GM23338 (cell line): ENCODE measurements around the gene MRTO4.

Source experiments
- EZH2 ChIP-seq: fragments of 200-600 bp; sonication (generic); IDR thresholded peaks from one replicate; pipeline ENCODE4 v1.8.0; 2017; ENCODE audit warnings: antibody characterized with exemption, mild to moderate bottlenecking, low read depth; ENCODE audit not compliant: unreplicated experiment
- JUNB ChIP-seq: IDR thresholded peaks from one replicate; pipeline ENCODE4 v1.6.1; 2016; ENCODE audit warnings: antibody characterized with exemption; ENCODE audit not compliant: unreplicated experiment
- POLR2AphosphoS5 ChIP-seq: IDR thresholded peaks from 2 replicates; pipeline ENCODE4 v1.6.1; 2016; ENCODE audit warnings: antibody characterized with exemption, low read depth
- TF ChIP-seq, protein P1 (sequence below), 2 experiments: fragments of 200-600 bp in 1 of 2; sonication (generic) in 1 of 2; conservative IDR thresholded peaks; 2 replicates each; pipeline versions ENCODE4 v1.5.1 to v1.6.1; 2016 to 2017; ENCODE audit warnings: antibody characterized with exemption in 2 of 2, low read depth in 2 of 2, mild to moderate bottlenecking in 2 of 2, moderate library complexity in 1 of 2
- TF ChIP-seq, protein P2 (sequence below): IDR thresholded peaks from one replicate; pipeline ENCODE4 v1.6.1; 2018; ENCODE audit warnings: antibody characterized with exemption; ENCODE audit not compliant: unreplicated experiment

DNA sequence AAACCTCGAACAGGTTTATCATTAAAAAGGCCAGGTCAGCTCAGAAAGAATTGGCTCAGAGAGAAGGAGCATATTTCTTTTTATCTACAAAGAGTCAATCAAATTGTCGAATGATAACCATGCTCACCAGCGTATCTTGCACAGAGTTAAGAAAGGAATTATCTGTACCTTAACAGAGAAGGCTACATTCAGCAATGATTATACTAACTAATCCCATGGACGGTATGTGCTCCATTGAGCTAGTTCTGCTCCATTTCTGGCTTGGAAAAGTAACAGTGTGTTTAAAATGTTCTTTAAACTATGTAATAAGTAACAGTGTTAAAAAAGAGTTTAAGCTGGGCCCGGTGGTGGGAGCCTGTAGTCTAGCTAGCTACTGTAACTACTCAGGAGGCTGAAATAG lies 45.8 kb upstream of the MRTO4 start:
- TF ChIP-seq, protein P1, sequence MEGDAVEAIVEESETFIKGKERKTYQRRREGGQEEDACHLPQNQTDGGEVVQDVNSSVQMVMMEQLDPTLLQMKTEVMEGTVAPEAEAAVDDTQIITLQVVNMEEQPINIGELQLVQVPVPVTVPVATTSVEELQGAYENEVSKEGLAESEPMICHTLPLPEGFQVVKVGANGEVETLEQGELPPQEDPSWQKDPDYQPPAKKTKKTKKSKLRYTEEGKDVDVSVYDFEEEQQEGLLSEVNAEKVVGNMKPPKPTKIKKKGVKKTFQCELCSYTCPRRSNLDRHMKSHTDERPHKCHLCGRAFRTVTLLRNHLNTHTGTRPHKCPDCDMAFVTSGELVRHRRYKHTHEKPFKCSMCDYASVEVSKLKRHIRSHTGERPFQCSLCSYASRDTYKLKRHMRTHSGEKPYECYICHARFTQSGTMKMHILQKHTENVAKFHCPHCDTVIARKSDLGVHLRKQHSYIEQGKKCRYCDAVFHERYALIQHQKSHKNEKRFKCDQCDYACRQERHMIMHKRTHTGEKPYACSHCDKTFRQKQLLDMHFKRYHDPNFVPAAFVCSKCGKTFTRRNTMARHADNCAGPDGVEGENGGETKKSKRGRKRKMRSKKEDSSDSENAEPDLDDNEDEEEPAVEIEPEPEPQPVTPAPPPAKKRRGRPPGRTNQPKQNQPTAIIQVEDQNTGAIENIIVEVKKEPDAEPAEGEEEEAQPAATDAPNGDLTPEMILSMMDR (conservative IDR thresholded peaks at IDR 0.05; ENCODE audit: low read depth in 2 of 2) = no peak
- no peak for TF ChIP-seq POLR2AphosphoS5
- TF ChIP-seq EZH2 = no peak
- TF ChIP-seq, protein P2, sequence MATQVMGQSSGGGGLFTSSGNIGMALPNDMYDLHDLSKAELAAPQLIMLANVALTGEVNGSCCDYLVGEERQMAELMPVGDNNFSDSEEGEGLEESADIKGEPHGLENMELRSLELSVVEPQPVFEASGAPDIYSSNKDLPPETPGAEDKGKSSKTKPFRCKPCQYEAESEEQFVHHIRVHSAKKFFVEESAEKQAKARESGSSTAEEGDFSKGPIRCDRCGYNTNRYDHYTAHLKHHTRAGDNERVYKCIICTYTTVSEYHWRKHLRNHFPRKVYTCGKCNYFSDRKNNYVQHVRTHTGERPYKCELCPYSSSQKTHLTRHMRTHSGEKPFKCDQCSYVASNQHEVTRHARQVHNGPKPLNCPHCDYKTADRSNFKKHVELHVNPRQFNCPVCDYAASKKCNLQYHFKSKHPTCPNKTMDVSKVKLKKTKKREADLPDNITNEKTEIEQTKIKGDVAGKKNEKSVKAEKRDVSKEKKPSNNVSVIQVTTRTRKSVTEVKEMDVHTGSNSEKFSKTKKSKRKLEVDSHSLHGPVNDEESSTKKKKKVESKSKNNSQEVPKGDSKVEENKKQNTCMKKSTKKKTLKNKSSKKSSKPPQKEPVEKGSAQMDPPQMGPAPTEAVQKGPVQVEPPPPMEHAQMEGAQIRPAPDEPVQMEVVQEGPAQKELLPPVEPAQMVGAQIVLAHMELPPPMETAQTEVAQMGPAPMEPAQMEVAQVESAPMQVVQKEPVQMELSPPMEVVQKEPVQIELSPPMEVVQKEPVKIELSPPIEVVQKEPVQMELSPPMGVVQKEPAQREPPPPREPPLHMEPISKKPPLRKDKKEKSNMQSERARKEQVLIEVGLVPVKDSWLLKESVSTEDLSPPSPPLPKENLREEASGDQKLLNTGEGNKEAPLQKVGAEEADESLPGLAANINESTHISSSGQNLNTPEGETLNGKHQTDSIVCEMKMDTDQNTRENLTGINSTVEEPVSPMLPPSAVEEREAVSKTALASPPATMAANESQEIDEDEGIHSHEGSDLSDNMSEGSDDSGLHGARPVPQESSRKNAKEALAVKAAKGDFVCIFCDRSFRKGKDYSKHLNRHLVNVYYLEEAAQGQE = no peak
- no peak for TF ChIP-seq JUNB
